Measurements from ENCODE around the gene TNNT2. TPM values are rescaled to one million over a fixed set of nuclear protein-coding genes. Genes with fewer than 3 reads are reported as not detected.
A peak's percentile ranks its signal among the peaks of the same experiment; 100 is the strongest.

TNNT2 gene
- total and polyA plus RNA-seq, 2 of the 8 experiments (the other 6 are each of a cell fraction or from before 2014, with no cell fraction given): 3.1 to 21.0 TPM

DNA sequence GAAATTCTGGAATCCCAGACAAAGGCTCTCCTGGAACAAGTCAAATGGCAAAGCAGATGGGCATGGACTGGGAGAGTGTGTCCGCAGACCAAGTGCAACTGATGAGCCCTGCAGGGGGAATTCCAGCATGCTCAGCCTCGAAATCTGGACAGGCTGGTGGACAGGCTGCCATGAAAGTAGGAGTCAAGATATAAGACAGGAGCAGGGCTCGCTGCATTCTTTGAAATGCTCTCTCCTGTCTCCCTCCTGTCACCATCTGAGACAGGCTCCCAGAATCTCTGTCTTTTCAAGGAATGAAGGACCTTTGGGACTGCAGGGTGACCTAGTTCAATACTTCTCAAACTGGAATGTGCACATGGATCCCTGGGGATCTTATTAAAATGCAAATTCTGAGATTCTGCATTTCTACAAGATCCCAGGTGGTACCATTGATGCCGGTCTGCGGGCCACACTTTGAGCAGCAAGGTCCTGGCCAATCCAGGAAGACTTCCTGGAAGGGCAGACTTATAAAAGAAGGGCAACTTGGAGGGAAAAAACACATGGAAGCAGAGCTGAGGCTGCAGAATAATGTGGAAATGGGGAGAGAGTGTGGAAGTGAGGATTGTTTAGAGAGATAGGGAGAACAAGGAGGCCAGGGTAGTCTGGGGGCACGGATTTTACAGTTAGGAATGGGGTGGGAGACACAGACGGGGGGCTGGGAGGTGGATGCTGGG lies 29.8 kb downstream of the TNNT2 start (continued):
- TF ChIP-seq, protein P1, sequence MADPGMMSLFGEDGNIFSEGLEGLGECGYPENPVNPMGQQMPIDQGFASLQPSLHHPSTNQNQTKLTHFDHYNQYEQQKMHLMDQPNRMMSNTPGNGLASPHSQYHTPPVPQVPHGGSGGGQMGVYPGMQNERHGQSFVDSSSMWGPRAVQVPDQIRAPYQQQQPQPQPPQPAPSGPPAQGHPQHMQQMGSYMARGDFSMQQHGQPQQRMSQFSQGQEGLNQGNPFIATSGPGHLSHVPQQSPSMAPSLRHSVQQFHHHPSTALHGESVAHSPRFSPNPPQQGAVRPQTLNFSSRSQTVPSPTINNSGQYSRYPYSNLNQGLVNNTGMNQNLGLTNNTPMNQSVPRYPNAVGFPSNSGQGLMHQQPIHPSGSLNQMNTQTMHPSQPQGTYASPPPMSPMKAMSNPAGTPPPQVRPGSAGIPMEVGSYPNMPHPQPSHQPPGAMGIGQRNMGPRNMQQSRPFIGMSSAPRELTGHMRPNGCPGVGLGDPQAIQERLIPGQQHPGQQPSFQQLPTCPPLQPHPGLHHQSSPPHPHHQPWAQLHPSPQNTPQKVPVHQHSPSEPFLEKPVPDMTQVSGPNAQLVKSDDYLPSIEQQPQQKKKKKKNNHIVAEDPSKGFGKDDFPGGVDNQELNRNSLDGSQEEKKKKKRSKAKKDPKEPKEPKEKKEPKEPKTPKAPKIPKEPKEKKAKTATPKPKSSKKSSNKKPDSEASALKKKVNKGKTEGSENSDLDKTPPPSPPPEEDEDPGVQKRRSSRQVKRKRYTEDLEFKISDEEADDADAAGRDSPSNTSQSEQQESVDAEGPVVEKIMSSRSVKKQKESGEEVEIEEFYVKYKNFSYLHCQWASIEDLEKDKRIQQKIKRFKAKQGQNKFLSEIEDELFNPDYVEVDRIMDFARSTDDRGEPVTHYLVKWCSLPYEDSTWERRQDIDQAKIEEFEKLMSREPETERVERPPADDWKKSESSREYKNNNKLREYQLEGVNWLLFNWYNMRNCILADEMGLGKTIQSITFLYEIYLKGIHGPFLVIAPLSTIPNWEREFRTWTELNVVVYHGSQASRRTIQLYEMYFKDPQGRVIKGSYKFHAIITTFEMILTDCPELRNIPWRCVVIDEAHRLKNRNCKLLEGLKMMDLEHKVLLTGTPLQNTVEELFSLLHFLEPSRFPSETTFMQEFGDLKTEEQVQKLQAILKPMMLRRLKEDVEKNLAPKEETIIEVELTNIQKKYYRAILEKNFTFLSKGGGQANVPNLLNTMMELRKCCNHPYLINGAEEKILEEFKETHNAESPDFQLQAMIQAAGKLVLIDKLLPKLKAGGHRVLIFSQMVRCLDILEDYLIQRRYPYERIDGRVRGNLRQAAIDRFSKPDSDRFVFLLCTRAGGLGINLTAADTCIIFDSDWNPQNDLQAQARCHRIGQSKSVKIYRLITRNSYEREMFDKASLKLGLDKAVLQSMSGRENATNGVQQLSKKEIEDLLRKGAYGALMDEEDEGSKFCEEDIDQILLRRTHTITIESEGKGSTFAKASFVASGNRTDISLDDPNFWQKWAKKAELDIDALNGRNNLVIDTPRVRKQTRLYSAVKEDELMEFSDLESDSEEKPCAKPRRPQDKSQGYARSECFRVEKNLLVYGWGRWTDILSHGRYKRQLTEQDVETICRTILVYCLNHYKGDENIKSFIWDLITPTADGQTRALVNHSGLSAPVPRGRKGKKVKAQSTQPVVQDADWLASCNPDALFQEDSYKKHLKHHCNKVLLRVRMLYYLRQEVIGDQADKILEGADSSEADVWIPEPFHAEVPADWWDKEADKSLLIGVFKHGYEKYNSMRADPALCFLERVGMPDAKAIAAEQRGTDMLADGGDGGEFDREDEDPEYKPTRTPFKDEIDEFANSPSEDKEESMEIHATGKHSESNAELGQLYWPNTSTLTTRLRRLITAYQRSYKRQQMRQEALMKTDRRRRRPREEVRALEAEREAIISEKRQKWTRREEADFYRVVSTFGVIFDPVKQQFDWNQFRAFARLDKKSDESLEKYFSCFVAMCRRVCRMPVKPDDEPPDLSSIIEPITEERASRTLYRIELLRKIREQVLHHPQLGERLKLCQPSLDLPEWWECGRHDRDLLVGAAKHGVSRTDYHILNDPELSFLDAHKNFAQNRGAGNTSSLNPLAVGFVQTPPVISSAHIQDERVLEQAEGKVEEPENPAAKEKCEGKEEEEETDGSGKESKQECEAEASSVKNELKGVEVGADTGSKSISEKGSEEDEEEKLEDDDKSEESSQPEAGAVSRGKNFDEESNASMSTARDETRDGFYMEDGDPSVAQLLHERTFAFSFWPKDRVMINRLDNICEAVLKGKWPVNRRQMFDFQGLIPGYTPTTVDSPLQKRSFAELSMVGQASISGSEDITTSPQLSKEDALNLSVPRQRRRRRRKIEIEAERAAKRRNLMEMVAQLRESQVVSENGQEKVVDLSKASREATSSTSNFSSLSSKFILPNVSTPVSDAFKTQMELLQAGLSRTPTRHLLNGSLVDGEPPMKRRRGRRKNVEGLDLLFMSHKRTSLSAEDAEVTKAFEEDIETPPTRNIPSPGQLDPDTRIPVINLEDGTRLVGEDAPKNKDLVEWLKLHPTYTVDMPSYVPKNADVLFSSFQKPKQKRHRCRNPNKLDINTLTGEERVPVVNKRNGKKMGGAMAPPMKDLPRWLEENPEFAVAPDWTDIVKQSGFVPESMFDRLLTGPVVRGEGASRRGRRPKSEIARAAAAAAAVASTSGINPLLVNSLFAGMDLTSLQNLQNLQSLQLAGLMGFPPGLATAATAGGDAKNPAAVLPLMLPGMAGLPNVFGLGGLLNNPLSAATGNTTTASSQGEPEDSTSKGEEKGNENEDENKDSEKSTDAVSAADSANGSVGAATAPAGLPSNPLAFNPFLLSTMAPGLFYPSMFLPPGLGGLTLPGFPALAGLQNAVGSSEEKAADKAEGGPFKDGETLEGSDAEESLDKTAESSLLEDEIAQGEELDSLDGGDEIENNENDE (IDR thresholded peaks at IDR 0.05; ENCODE audit: insufficient replicate concordance, low read length): no peak
- TF ChIP-seq SP4 (IDR thresholded peaks at IDR 0.05; ENCODE audit: low read length) (no peak), ASH2L (IDR thresholded peaks at IDR 0.05; ENCODE audit: low read length) (peak; percentile 55), TAF7 (optimal IDR thresholded peaks at IDR 0.05; ENCODE audit: borderline replicate concordance, low read depth, low read length) (no peak), E2F6 (IDR thresholded peaks at IDR 0.05) (peak; percentile 95), TAF1 (IDR thresholded peaks at IDR 0.05; ENCODE audit: low read depth, low read length) (no peak), TEAD4 (IDR thresholded peaks at IDR 0.05; ENCODE audit: low read depth, low read length) (no peak), CTBP2 (IDR thresholded peaks at IDR 0.05; ENCODE audit: borderline replicate concordance, insufficient read depth, insufficient read length, low read length) (no peak), TCF12 (IDR thresholded peaks at IDR 0.05; ENCODE audit: low read depth, low read length) (0 out of 2 replicates have a peak, but pooled peaks have one; percentile 5), MAFK (IDR thresholded peaks at IDR 0.05; ENCODE audit: low read depth, low read length) (no peak)

Measured in H1 (cell line).